HepG2 (cell line): ENCODE data around the gene CDH13. TPM values are rescaled to one million over a fixed set of nuclear protein-coding genes. Genes with fewer than 3 reads are reported as not detected.

Experiments used
- FIP1L1 ChIP-seq: fragments of 200-400 bp; formaldehyde crosslinking; IDR thresholded peaks from 2 replicates; pipeline ENCODE4 v1.6.1; 2018; ENCODE audit warnings: low read depth, mild to moderate bottlenecking, low read length, moderate library complexity, borderline replicate concordance; ENCODE audit not compliant: insufficient read depth
- KLF11 ChIP-seq: IDR thresholded peaks from 2 replicates; pipeline ENCODE4 v1.6.1; 2016; ENCODE audit warnings: missing compliant biosample characterization
- MTA3 ChIP-seq: sonication (generic); formaldehyde crosslinking; IDR thresholded peaks from 2 replicates; pipeline ENCODE4 v1.4.0; 2020; ENCODE audit warnings: missing genetic modification reagents
- MYPOP ChIP-seq: sonication (generic); formaldehyde crosslinking; IDR thresholded peaks from 2 replicates; pipeline ENCODE4 v1.8.1; 2023; ENCODE audit warnings: mild to moderate bottlenecking, moderate library complexity, missing genetic modification reagents
- NCOA5 ChIP-seq: sonication (generic); formaldehyde crosslinking; IDR thresholded peaks from 2 replicates; pipeline ENCODE4 v1.4.0; 2020; ENCODE audit warnings: missing genetic modification reagents
- NFYB ChIP-seq: sonication (generic); formaldehyde crosslinking; IDR thresholded peaks from 2 replicates; pipeline ENCODE4 v1.4.0; 2020; ENCODE audit warnings: missing genetic modification reagents
- SOX13 ChIP-seq, 3 experiments: fragments of 450-650 bp in 1 of 3; sonication (generic) in 1 of 3; formaldehyde crosslinking in 1 of 3; IDR thresholded peaks in 2 of 3; conservative IDR thresholded peaks in 1 of 3; 2 replicates each; pipeline versions ENCODE4 v1.5.0 to v1.6.1; 2016 to 2020; ENCODE audit warnings: antibody characterized with exemption in 1 of 3, mild to moderate bottlenecking in 1 of 3, missing compliant biosample characterization in 1 of 3, missing genetic modification reagents in 1 of 3, moderate library complexity in 1 of 3
- TAF1 ChIP-seq: sonication (generic); formaldehyde crosslinking; IDR thresholded peaks from 2 replicates; pipeline ENCODE4 v1.4.0; 2020; ENCODE audit warnings: missing genetic modification reagents
- ZNF263 ChIP-seq: sonication (generic); formaldehyde crosslinking; IDR thresholded peaks from 2 replicates; pipeline ENCODE4 v1.4.0; 2020; ENCODE audit warnings: missing genetic modification reagents
- ZNF264 ChIP-seq: sonication (generic); formaldehyde crosslinking; IDR thresholded peaks from 2 replicates; pipeline ENCODE4 v1.4.0; 2020; ENCODE audit warnings: missing genetic modification reagents
- ZNF563 ChIP-seq: sonication (generic); formaldehyde crosslinking; IDR thresholded peaks from 2 replicates; pipeline ENCODE4 v1.8.0; 2022; ENCODE audit warnings: mild to moderate bottlenecking, moderate library complexity, missing genetic modification reagents
- ZNF570 ChIP-seq: sonication (generic); formaldehyde crosslinking; IDR thresholded peaks from 2 replicates; pipeline ENCODE4 v1.4.0; 2020; ENCODE audit warnings: mild to moderate bottlenecking, missing genetic modification reagents, borderline replicate concordance
- ZNF781 ChIP-seq: sonication (generic); formaldehyde crosslinking; IDR thresholded peaks from 2 replicates; pipeline ENCODE4 v1.5.1; 2020; ENCODE audit warnings: borderline replicate concordance, mild to moderate bottlenecking, missing genetic modification reagents; ENCODE audit errors: not compliant biosample characterization
- ZNF816 ChIP-seq: sonication (generic); formaldehyde crosslinking; IDR thresholded peaks from 2 replicates; pipeline ENCODE4 v1.8.0; 2022; ENCODE audit warnings: missing genetic modification reagents, mild to moderate bottlenecking, borderline replicate concordance
- polyA plus RNA-seq, 8 experiments: library from polyadenylated mRNA; depleted of rRNA in 3 of 8; stranded (reverse) in 7 of 8; unstranded in 1 of 8; fragments of >200 nt; fragmentation: Illumina TruSeq in 4 of 8; extraction: Trizol in 4 of 8; gene quantifications; 2 replicates each; pipeline versions ENCODE4 v1.2.1 to v1.2.3, GENCODE V29; 2011 to 2016; ENCODE audit warnings: low read depth in 4 of 8, missing spikeins in 1 of 8, mixed read lengths in 1 of 8; ENCODE audit not compliant: insufficient read depth in 1 of 8
- total RNA-seq, 5 experiments: library from RNA; depleted of rRNA; stranded (reverse); fragments of >200 nt; fragmentation: Illumina TruSeq; extraction: Trizol; gene quantifications; 2 replicates each; pipeline ENCODE4 v1.2.3, GENCODE V29; 2016; ENCODE audit warnings: low read depth in 1 of 5
- TF ChIP-seq, protein P1 (sequence below): sonication (generic); formaldehyde crosslinking; IDR thresholded peaks from 2 replicates; pipeline ENCODE4 v1.5.1; 2020; ENCODE audit warnings: missing genetic modification reagents, mild to moderate bottlenecking, borderline replicate concordance
- TF ChIP-seq, protein P2 (sequence below): sonication (generic); formaldehyde crosslinking; IDR thresholded peaks from 2 replicates; pipeline ENCODE4 v1.4.0; 2020; ENCODE audit warnings: missing genetic modification reagents
- TF ChIP-seq, protein P3 (sequence below): sonication (generic); formaldehyde crosslinking; IDR thresholded peaks from 2 replicates; pipeline ENCODE4 v1.5.0; 2020; ENCODE audit warnings: missing genetic modification reagents, mild to moderate bottlenecking, borderline replicate concordance
- TF ChIP-seq, protein P4 (sequence below): sonication (generic); formaldehyde crosslinking; IDR thresholded peaks from 2 replicates; pipeline ENCODE4 v1.9.0; 2022; ENCODE audit warnings: missing genetic modification reagents, mild to moderate bottlenecking, borderline replicate concordance

CDH13 gene
- total and polyA plus RNA-seq, 2 of the 13 experiments (the other 11 are each of a cell fraction or from before 2014, with no cell fraction given): not detected

DNA sequence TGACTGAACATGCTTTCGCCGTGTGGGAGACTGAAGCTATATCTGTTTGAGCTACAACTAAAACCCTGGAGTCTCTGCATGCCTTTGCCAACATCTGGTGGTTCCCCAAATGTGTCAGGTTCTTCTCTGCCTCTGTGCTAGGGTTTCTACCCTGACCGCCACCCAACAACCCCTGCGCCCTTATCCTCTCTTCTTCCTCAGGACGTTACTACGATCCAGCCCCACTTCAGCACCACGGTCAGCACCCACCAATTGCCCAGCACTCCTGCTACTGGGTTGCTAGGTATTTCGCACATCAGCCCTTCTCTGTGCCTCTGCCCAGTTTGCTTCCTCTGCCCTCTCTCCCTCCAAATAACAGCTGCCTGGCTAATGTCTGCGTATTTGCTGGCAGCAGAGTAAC, 1074.7 kb downstream of the CDH13 start (continued):
- TF ChIP-seq, protein P1, sequence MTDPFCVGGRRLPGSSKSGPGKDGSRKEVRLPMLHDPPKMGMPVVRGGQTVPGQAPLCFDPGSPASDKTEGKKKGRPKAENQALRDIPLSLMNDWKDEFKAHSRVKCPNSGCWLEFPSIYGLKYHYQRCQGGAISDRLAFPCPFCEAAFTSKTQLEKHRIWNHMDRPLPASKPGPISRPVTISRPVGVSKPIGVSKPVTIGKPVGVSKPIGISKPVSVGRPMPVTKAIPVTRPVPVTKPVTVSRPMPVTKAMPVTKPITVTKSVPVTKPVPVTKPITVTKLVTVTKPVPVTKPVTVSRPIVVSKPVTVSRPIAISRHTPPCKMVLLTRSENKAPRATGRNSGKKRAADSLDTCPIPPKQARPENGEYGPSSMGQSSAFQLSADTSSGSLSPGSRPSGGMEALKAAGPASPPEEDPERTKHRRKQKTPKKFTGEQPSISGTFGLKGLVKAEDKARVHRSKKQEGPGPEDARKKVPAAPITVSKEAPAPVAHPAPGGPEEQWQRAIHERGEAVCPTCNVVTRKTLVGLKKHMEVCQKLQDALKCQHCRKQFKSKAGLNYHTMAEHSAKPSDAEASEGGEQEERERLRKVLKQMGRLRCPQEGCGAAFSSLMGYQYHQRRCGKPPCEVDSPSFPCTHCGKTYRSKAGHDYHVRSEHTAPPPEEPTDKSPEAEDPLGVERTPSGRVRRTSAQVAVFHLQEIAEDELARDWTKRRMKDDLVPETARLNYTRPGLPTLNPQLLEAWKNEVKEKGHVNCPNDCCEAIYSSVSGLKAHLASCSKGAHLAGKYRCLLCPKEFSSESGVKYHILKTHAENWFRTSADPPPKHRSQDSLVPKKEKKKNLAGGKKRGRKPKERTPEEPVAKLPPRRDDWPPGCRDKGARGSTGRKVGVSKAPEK: no peak
- no peak for TF ChIP-seq NCOA5 (CRISPR knock-in tag)
- TF ChIP-seq FIP1L1: no peak
- TF ChIP-seq, protein P2, sequence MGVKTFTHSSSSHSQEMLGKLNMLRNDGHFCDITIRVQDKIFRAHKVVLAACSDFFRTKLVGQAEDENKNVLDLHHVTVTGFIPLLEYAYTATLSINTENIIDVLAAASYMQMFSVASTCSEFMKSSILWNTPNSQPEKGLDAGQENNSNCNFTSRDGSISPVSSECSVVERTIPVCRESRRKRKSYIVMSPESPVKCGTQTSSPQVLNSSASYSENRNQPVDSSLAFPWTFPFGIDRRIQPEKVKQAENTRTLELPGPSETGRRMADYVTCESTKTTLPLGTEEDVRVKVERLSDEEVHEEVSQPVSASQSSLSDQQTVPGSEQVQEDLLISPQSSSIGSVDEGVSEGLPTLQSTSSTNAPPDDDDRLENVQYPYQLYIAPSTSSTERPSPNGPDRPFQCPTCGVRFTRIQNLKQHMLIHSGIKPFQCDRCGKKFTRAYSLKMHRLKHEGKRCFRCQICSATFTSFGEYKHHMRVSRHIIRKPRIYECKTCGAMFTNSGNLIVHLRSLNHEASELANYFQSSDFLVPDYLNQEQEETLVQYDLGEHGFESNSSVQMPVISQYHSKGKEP: peak; percentile 85; the same call in 1 of the 2 replicates
- TF ChIP-seq ZNF263: peak; percentile 44; the same call in 1 of the 2 replicates
- TF ChIP-seq ZNF816 (CRISPR knock-in tag): no peak
- TF ChIP-seq, protein P3, sequence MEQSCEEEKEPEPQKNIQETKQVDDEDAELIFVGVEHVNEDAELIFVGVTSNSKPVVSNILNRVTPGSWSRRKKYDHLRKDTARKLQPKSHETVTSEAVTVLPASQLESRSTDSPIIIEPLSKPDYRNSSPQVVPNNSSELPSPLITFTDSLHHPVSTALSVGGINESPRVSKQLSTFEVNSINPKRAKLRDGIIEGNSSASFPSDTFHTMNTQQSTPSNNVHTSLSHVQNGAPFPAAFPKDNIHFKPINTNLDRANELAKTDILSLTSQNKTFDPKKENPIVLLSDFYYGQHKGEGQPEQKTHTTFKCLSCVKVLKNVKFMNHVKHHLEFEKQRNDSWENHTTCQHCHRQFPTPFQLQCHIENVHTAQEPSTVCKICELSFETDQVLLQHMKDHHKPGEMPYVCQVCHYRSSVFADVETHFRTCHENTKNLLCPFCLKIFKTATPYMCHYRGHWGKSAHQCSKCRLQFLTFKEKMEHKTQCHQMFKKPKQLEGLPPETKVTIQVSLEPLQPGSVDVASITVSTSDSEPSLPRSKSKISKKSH: no peak
- no peak for TF ChIP-seq NFYB
- no peak for TF ChIP-seq MYPOP (CRISPR knock-in tag)
- 0 out of 2 replicates have a peak, but pooled peaks have one; percentile 58 for TF ChIP-seq KLF11 (CRISPR knock-in tag)
- TF ChIP-seq ZNF781 (CRISPR knock-in tag): peak; percentile 27
- no peak for TF ChIP-seq ZNF264 (CRISPR knock-in tag)
- no peak for TF ChIP-seq SOX13 (IDR thresholded peaks at IDR 0.05)
- no peak; a peak in 1 of 4 replicates for TF ChIP-seq SOX13 (CRISPR knock-in tag; conservative IDR thresholded peaks at IDR 0.05 in 1 of 2, IDR thresholded peaks at IDR 0.05 in 1 of 2)
- TF ChIP-seq, protein P4, sequence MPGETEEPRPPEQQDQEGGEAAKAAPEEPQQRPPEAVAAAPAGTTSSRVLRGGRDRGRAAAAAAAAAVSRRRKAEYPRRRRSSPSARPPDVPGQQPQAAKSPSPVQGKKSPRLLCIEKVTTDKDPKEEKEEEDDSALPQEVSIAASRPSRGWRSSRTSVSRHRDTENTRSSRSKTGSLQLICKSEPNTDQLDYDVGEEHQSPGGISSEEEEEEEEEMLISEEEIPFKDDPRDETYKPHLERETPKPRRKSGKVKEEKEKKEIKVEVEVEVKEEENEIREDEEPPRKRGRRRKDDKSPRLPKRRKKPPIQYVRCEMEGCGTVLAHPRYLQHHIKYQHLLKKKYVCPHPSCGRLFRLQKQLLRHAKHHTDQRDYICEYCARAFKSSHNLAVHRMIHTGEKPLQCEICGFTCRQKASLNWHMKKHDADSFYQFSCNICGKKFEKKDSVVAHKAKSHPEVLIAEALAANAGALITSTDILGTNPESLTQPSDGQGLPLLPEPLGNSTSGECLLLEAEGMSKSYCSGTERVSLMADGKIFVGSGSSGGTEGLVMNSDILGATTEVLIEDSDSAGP (CRISPR knock-in tag): no peak
- no peak for TF ChIP-seq ZNF570 (CRISPR knock-in tag)
- no peak for TF ChIP-seq ZNF563 (CRISPR knock-in tag)
- no peak for TF ChIP-seq MTA3
- no peak for TF ChIP-seq TAF1
